ENCODE results near the gene C10orf143.

The C10orf143 gene

DNA sequence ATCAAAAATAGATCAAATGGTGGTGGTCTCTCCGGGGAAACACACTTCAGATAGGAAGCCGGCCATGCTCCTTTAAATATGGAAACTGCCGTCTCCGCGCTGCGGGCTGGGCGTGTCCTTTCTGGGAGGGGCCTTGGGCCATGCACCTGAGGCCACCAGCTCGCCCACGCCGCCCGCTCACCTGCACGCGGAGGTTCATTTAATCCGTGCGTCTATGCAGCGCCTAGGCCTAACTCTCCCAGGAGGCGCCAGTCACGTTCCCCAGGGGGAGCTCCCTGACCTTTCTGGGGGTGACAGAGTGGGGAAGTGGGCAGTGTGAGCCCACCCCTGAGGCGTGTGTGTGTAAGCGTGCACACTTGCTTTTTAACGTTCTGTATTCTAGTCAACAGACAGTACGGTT, 64.0 kb downstream of the C10orf143 start:
- TF ChIP-seq, protein P1, sequence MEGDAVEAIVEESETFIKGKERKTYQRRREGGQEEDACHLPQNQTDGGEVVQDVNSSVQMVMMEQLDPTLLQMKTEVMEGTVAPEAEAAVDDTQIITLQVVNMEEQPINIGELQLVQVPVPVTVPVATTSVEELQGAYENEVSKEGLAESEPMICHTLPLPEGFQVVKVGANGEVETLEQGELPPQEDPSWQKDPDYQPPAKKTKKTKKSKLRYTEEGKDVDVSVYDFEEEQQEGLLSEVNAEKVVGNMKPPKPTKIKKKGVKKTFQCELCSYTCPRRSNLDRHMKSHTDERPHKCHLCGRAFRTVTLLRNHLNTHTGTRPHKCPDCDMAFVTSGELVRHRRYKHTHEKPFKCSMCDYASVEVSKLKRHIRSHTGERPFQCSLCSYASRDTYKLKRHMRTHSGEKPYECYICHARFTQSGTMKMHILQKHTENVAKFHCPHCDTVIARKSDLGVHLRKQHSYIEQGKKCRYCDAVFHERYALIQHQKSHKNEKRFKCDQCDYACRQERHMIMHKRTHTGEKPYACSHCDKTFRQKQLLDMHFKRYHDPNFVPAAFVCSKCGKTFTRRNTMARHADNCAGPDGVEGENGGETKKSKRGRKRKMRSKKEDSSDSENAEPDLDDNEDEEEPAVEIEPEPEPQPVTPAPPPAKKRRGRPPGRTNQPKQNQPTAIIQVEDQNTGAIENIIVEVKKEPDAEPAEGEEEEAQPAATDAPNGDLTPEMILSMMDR (IDR thresholded peaks at IDR 0.05), result no peak
- Histone ChIP-seq H3K4me3 (no peak overlapping the region), H3K27ac (no peak overlapping the region)
- DNase-seq (ENCODE audit: low spot score), result peak; percentile 54

DNA sequence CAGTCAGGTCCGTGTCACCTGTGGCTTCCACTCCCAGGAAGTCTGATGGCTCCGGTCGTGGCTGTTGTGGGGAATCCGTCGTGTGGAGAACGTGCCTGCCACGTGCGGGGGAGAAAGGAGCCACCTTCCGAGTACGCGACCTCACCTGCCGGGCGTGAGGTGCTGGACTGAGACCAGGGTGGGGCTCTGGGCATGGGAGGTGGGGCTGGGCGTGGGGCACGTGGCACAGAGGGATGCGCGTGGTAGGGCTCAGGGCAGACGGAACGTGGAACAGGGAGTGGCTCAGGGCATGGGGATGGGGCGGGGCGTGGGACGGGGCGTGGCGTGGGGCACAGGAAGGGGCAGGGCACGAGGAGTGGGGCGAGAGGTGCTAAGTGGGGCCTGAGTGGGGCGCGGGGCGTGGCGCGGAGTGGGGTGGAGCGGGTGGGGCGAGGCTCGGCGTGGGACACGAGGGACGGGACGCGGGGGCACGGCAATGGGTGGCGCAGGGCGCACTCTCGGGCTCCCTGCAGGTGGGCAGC, 64.8 kb downstream of the C10orf143 start:
- Histone ChIP-seq H3K4me3 (no peak overlapping the region), H3K27ac (no peak overlapping the region)
- TF ChIP-seq, protein P1 (IDR thresholded peaks at IDR 0.05), result no peak
- DNase-seq (ENCODE audit: low spot score), result peak; percentile 68

DNA sequence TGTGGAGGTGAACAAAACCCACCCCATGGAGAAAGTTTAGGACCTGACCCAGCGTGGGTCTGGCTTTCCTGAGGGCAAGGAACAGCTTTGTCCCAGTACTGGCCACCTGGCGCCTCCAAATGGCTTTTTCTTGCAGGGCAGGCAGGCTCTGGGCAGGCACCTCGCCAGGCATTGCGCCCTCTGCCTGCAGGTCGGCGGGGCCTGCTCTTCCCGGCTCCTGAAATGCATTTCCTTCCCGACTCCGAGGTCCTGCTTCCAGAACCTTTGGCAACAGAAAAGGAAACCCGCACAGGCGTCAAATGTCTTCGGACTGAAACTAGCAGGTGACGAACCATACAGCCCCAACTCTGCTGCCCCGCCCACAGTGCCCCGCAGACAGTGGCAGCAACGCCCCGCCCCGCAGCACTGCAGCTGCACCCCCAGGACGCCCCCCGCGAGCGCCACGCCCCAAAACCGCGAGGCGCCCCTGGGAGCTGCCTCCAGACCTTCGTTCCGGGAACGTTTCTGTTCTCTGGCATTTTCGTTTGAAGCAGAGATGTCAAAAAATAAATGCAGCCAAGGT, 65.5 kb downstream of the C10orf143 start:
- TF ChIP-seq, protein P1 (IDR thresholded peaks at IDR 0.05), result no peak
- peak; percentile 62 for DNase-seq (ENCODE audit: low spot score)
- Histone ChIP-seq H3K27ac (no peak overlapping the region), H3K4me3 (no peak overlapping the region)

DNA sequence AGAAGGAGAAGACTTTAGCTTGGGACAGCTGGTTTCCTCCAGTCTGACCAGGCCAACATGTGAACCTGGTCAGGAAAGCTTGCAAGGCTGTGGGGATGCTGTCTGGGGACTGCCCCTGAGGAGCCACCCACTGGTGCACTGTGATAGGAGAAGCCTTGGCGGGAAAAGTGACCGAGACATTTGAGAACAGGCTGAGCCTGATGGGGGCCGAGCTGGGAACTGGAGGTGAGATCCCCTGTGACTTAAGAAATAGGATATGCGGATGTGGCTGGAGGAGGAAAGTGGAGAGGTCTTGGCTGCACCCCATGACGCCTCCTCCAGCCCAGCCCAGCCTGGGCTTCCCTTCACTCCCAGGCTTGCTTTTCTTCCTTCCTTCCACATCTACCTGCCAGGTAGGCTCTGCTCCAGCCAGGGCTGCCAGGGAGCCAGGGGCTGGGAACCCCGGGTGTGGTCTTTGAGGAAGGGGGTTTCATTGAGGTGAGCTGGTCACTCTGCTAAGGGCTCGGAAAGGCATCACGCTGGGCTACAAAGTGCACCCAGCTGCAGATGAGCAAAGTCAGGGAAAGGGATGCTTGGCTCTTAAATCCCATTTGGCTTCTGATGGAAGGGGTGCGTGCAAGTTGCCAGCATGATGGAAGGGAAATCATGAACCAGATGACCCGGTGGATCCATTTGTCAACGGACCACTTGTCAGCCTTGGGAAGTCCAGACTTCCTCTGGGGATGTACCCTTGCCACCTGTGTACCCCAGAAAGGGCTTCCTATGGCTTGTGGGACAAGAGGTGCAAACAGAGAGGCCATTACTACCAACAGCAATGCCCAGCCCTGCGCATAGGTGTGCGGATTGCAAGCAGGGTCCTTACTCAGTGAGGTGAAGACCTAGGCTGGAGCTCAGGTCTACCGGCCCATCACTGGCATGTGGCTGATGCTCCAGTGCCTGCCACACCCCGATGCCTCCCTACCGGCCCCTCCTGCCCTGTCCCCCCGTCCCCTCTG, 66.3 kb downstream of the C10orf143 start:
- TF ChIP-seq, protein P1 (IDR thresholded peaks at IDR 0.05), result no peak
- DNase-seq (ENCODE audit: low spot score), result peak; percentile 55

GRCh38 chr10:130043491-130043890, 67.1 kb downstream of the C10orf143 start:
- no peak overlapping the region for H3K27ac ChIP-seq
- DNase-seq (ENCODE audit: low spot score), result peak; percentile 52
- no peak overlapping the region for H3K4me3 ChIP-seq
- TF ChIP-seq, protein P1 (IDR thresholded peaks at IDR 0.05), result no peak

More for the DNA sequence above, 66.3 kb downstream of the C10orf143 start:
- H3K4me3 ChIP-seq, result no peak overlapping the region
- no peak overlapping the region for H3K27ac ChIP-seq

DNA sequence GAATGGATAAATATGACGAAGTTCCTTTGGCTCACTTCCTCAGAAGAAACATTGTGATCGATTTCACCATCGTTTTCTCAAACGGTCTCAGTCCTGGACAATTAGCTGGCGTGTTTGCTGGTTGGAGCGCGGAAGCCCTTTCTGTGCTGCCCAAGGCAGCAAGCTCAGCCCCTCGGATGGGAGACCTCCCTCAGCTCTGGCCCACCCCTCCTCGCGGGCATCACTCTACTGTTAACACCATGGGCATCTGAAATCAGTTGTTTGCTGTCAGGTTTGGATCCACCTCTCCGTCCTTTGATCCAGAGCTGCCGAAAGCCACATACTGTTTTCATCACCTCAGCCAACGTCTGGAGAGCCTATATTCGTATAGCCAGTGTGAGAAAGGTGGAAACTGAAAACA, 68.2 kb downstream of the C10orf143 start:
- Histone ChIP-seq H3K4me3 (no peak overlapping the region), H3K27ac (no peak overlapping the region)
- TF ChIP-seq, protein P1 (IDR thresholded peaks at IDR 0.05), result no peak
- peak; percentile 28 for DNase-seq (ENCODE audit: low spot score)
